Peyer's patch (tissue), 4 donors: ENCODE results near the gene UGT1A7. TPM values are rescaled to one million over a fixed set of nuclear protein-coding genes. Genes with fewer than 3 reads are reported as not detected.
A peak's percentile ranks its signal among the peaks of the same experiment; 100 is the strongest.

ENCODE experiments used
- DNase-seq, 3 donors: peaks; one replicate each; pipeline ENCODE4 v3.0.0-alpha.2; 2017 to 2019
- H3K27ac ChIP-seq, 4 donors: fragments of 200-600 bp; sonication (generic); one replicate each; pipeline ENCODE4 v1.5.1; 2016 to 2019
- H3K27me3 ChIP-seq, 2 donors: fragments of 200-600 bp; sonication (generic); one replicate each; pipeline ENCODE4 v1.5.1; 2019
- H3K36me3 ChIP-seq, 3 donors: fragments of 200-600 bp; sonication (generic); one replicate each; pipeline ENCODE4 v1.5.1; 2016 to 2019
- H3K4me1 ChIP-seq, 4 donors: fragments of 200-600 bp; sonication (generic); one replicate each; pipeline ENCODE4 v1.5.1; 2016 to 2019
- H3K4me3 ChIP-seq, 4 donors: fragments of 200-600 bp; sonication (generic); 1 replicate in 3 of 4; 2 replicates in 1 of 4; pipeline ENCODE4 v1.5.1; 2016 to 2019; ENCODE audit warnings: mild to moderate bottlenecking in 1 of 4
- H3K9me3 ChIP-seq, 4 donors: fragments of 200-600 bp; sonication (generic); one replicate each; pipeline ENCODE4 v1.5.1; 2016 to 2019; ENCODE audit warnings: mild to moderate bottlenecking in 1 of 4
- CTCF ChIP-seq, 6 experiments: fragments of 450-650 bp in 4 of 6; fragments of 200-600 bp in 2 of 6; sonication (generic) in 1 of 6; IDR thresholded peaks; one replicate each; pipeline ENCODE4 v1.5.1; 2017 to 2019; ENCODE audit warnings: antibody characterized with exemption in 6 of 6, mild to moderate bottlenecking in 3 of 6, moderate library complexity in 1 of 6
- POLR2A ChIP-seq, 2 donors: fragments of 450-650 bp; IDR thresholded peaks; one replicate each; pipeline ENCODE4 v1.5.1; 2017; ENCODE audit warnings: antibody characterized with exemption in 2 of 2, mild to moderate bottlenecking in 2 of 2, moderate library complexity in 2 of 2
- total RNA-seq, 4 donors: library from RNA; depleted of rRNA; stranded (reverse); fragments of >200 nt; gene quantifications; one replicate each; pipeline ENCODE4 v1.1.0, GENCODE V29; 2016

UGT1A7 gene
- total RNA-seq, 4 donors from 2014 or later: 8.3 to 33.9 (median 25.0) TPM

GRCh38 chr2:233689501-233689900, 7.8 kb downstream of the UGT1A7 start:
- TF ChIP-seq CTCF (IDR thresholded peaks at IDR 0.05): no peak
- TF ChIP-seq POLR2A (IDR thresholded peaks at IDR 0.05): no peak
- H3K9me3 ChIP-seq: no peaks in the 10 kb centered on the region
- H3K4me1 ChIP-seq: peaks cover 0 to 35% (median 0%) of the 10 kb centered on the region in 4 donors
- no peaks in the 10 kb centered on the region for H3K27me3 ChIP-seq
- DNase-seq: no peak
- H3K27ac ChIP-seq: no peak overlapping the region
- H3K36me3 ChIP-seq: no peaks in the 10 kb centered on the region
- no peak overlapping the region for H3K4me3 ChIP-seq

- no peak overlapping the region for H3K27ac ChIP-seq
- H3K36me3 ChIP-seq: no peaks in the 10 kb centered on the region
- no peak for DNase-seq
- TF ChIP-seq CTCF (IDR thresholded peaks at IDR 0.05) (no peak), POLR2A (IDR thresholded peaks at IDR 0.05) (no peak)
- no peaks in the 10 kb centered on the region for H3K9me3 ChIP-seq
- no peaks in the 10 kb centered on the region for H3K27me3 ChIP-seq
- H3K4me1 ChIP-seq: peaks cover 0 to 31% (median 0%) of the 10 kb centered on the region in 4 donors
- no peak overlapping the region for H3K4me3 ChIP-seq
Measured at GRCh38 chr2:233690444-233690843, 8.7 kb downstream of the UGT1A7 start.

GRCh38 chr2:233691443-233692433, 10.0 kb downstream of the UGT1A7 start:
- peak in 2 of 3 donors; percentile 54 to 61 for DNase-seq
- peak overlapping the region in 3 of 4 donors; percentile 59 to 84 (median 68) for H3K27ac ChIP-seq

GRCh38 chr2:233692648-233693047, 10.9 kb downstream of the UGT1A7 start, which contains the start of gene UGT1A6:
UGT1A6 (plus strand) TSS chr2:233692890; CDS start chr2:233693005, 115 bp downstream.
- no peaks in the 10 kb centered on the region for H3K27me3 ChIP-seq
- DNase-seq: no peak
- H3K9me3 ChIP-seq: no peaks in the 10 kb centered on the region
- peak within 1 kb of the TSS in 3 of 4 donors; percentile 59 to 84 (median 68) for H3K27ac ChIP-seq
- H3K4me1 ChIP-seq: peaks cover 0 to 31% (median 0%) of the 10 kb centered on the region in 4 donors
- peak within 1 kb of the TSS in 2 of 4 donors; percentile 23 to 43 for H3K4me3 ChIP-seq
- no peak for TF ChIP-seq CTCF (IDR thresholded peaks at IDR 0.05)
- no peak for TF ChIP-seq POLR2A (IDR thresholded peaks at IDR 0.05)
- H3K36me3 ChIP-seq: no peaks in the 10 kb centered on the region

More at GRCh38 chr2:233691443-233692433, 10.0 kb downstream of the UGT1A7 start:
- Histone ChIP-seq H3K36me3 (no peaks in the 10 kb centered on the region), H3K27me3 (no peaks in the 10 kb centered on the region), H3K4me1 (peaks cover 0 to 31% (median 0%) of the 10 kb centered on the region in 4 donors), H3K4me3 (peak overlapping the region in 2 of 4 donors; percentile 23 to 43), H3K9me3 (no peaks in the 10 kb centered on the region)
- TF ChIP-seq POLR2A (IDR thresholded peaks at IDR 0.05) (no peak), CTCF (IDR thresholded peaks at IDR 0.05) (no peak)

GRCh38 chr2:233693963-233694362, 12.3 kb downstream of the UGT1A7 start:
- Histone ChIP-seq H3K36me3 (no peaks in the 10 kb centered on the region), H3K27ac (no peak overlapping the region), H3K9me3 (no peaks in the 10 kb centered on the region), H3K27me3 (no peaks in the 10 kb centered on the region), H3K4me3 (no peak overlapping the region), H3K4me1 (peaks cover 0 to 31% (median 0%) of the 10 kb centered on the region in 4 donors)
- no peak for DNase-seq
- no peak for TF ChIP-seq CTCF (IDR thresholded peaks at IDR 0.05)
- no peak for TF ChIP-seq POLR2A (IDR thresholded peaks at IDR 0.05)
